SK-N-MC (cell line): Measurements from ENCODE around the gene MAGEA9.
"Not testable (repeated sequence)": the region's sequence is repeated elsewhere in the genome, so short reads cannot be mapped to it uniquely, and the experiment has no call there.

ENCODE experiments used
- DNase-seq: peaks from one replicate; pipeline ENCODE4 v3.0.0-alpha.2; 2011; ENCODE audit warnings: low read depth, low spot score
- H3K27ac ChIP-seq: fragments of 200-600 bp; sonication (generic); 2 replicates; pipeline ENCODE4 v1.5.1; 2016; ENCODE audit warnings: mixed run types
- H3K36me3 ChIP-seq: fragments of 200-600 bp; sonication (generic); 2 replicates; pipeline ENCODE4 v1.6.1; 2017; ENCODE audit warnings: antibody characterized with exemption, low read length, mixed read lengths; ENCODE audit not compliant: insufficient read depth
- H3K4me3 ChIP-seq: fragments of 200-600 bp; sonication (generic); 2 replicates; pipeline ENCODE4 v1.5.1; 2016
- H3K9ac ChIP-seq: fragments of 200-600 bp; sonication (generic); 2 replicates; pipeline ENCODE4 v1.8.0; 2017; ENCODE audit warnings: mixed run types, mixed read lengths; ENCODE audit not compliant: insufficient read length
- H3K9me3 ChIP-seq: fragments of 200-600 bp; sonication (generic); 2 replicates; pipeline ENCODE4 v1.6.1; 2017; ENCODE audit warnings: low read depth, mild to moderate bottlenecking, antibody characterized with exemption, low read length, moderate library complexity, mixed read lengths
- EZH2 ChIP-seq: fragments of 200-600 bp; sonication (generic); IDR thresholded peaks from one replicate; pipeline ENCODE4 v1.6.1; 2017; ENCODE audit warnings: antibody characterized with exemption
- FOXP2 ChIP-seq: optimal IDR thresholded peaks from 2 replicates; pipeline ENCODE3; 2011; ENCODE audit warnings: mild to moderate bottlenecking, moderate library complexity; ENCODE audit not compliant: insufficient read depth; ENCODE audit errors: extremely low read length, control extremely low read depth
- POLR2AphosphoS5 ChIP-seq: IDR thresholded peaks from 2 replicates; pipeline ENCODE4 v1.6.1; 2012; ENCODE audit warnings: mild to moderate bottlenecking, low read depth, low read length, borderline replicate concordance

MAGEA9 gene

GRCh38 chrX:149781727-149782126 is at the start of gene MAGEA9:
Gene MAGEA9 (plus strand): TSS chrX:149781930. CDS start chrX:149786211, 4,281 bp downstream.
- not testable (repeated sequence) for H3K9me3 ChIP-seq, H3K4me3 ChIP-seq, DNase-seq, H3K9ac ChIP-seq, H3K27ac ChIP-seq, H3K36me3 ChIP-seq

DNA sequence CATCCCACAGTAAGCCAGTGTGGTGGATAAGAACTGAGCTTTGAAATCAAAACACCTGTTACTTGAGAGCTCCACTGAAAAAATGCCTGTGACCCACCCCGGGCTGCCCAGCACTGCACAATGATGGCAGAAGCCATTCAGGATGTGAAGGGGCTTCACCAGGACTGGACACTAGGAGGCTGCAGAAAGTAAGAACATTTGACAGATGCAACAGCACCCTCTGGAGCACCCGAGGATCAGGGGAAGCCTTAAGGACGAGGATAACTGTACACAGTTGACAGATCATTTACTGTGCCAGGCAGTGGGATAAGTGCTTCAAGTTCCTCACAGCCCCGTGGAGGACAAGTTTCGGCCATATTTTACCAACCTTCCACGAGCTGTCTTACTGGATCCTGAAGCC is 39.5 kb upstream of the MAGEA9 start:
- H3K27ac ChIP-seq, DNase-seq, H3K9ac ChIP-seq, H3K9me3 ChIP-seq, H3K4me3 ChIP-seq, H3K36me3 ChIP-seq: not testable (repeated sequence)

DNA sequence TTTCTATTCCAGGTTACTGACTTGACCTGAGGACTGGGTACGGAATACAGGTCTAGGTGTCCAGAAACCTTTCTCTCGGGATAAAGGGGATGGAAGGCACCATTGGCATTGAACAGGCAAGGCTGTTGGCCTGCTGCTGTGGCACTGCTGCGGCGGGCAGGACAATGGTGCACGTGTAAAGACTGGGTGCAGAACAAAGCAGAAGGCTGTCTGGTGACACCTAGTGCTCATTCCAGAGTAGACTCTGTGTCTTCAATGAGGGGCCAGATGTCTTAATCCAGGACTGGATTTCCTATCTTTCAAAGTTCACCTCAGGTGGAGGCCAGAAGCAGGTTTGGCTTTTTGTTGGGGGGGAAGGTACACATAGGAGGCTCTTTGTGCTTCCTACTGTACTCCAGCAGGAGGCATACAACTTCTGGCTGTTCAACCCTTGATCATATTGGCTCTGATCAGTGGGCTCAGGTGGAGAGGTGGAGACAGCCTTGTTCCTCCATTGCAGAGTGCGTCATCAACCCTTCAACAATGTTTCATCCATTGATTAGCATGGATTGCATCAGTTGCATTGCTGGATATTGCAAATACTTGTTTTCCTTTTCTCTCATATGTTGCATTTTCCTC is 35.2 kb upstream of the MAGEA9 start:
- H3K9ac ChIP-seq, H3K4me3 ChIP-seq, DNase-seq, H3K27ac ChIP-seq, H3K36me3 ChIP-seq, H3K9me3 ChIP-seq: not testable (repeated sequence)

- H3K27ac ChIP-seq, result no peak overlapping the region
- no peaks in the 10 kb centered on the region for H3K9me3 ChIP-seq
- TF ChIP-seq FOXP2 (no peak), POLR2AphosphoS5 (no peak), EZH2 (no peak)
- H3K9ac ChIP-seq, result no peak overlapping the region
- H3K4me3 ChIP-seq, result no peak overlapping the region
- no peaks in the 10 kb centered on the region for H3K36me3 ChIP-seq
- DNase-seq, result no peak
Observed at GRCh38 chrX:149757206-149758067, 24.3 kb upstream of the MAGEA9 start.

- Histone ChIP-seq H3K27ac (no peak overlapping the region), H3K4me3 (no peak overlapping the region), H3K9me3 (no peaks in the 10 kb centered on the region), H3K36me3 (no peaks in the 10 kb centered on the region), H3K9ac (no peak overlapping the region)
- TF ChIP-seq POLR2AphosphoS5, result no peak
- no peak for TF ChIP-seq FOXP2
- TF ChIP-seq EZH2, result no peak
- DNase-seq, result no peak
Observed at GRCh38 chrX:149758068-149758714, 23.5 kb upstream of the MAGEA9 start.

- not testable (repeated sequence) for H3K4me3 ChIP-seq, H3K9me3 ChIP-seq, H3K27ac ChIP-seq, H3K36me3 ChIP-seq, H3K9ac ChIP-seq, DNase-seq
Observed at GRCh38 chrX:149758715-149759078, 23.0 kb upstream of the MAGEA9 start.

DNA sequence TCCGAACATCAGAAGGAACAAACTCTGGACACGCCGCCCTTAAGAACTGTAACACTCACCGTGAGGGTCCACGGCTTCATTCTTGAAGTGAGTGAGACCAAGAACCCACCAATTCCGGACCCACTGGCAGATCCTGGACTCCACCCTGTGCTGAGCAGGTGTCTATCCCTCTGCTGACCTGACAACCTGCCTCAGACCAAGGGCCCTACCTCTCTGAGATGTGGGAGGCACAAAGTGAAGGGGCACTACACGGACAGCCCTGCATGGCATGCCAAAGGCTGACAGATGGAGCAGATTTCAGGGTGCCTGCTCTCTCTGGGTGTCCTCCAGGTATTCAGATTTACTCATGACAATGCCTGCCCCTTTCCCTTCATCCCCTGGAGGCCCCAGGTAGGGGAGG is 21.9 kb upstream of the MAGEA9 start:
- Histone ChIP-seq H3K4me3 (no peak overlapping the region), H3K36me3 (no peaks in the 10 kb centered on the region), H3K27ac (no peak overlapping the region), H3K9ac (no peak overlapping the region), H3K9me3 (no peaks in the 10 kb centered on the region)
- no peak for TF ChIP-seq FOXP2
- no peak for TF ChIP-seq POLR2AphosphoS5
- no peak for TF ChIP-seq EZH2
- no peak for DNase-seq

GRCh38 chrX:149760965-149761364 is 20.8 kb upstream of the MAGEA9 start:
- Histone ChIP-seq H3K36me3 (no peaks in the 10 kb centered on the region), H3K9me3 (no peaks in the 10 kb centered on the region), H3K9ac (no peak overlapping the region), H3K27ac (no peak overlapping the region), H3K4me3 (no peak overlapping the region)
- DNase-seq, result no peak
- TF ChIP-seq FOXP2 (no peak), POLR2AphosphoS5 (no peak), EZH2 (no peak)

DNA sequence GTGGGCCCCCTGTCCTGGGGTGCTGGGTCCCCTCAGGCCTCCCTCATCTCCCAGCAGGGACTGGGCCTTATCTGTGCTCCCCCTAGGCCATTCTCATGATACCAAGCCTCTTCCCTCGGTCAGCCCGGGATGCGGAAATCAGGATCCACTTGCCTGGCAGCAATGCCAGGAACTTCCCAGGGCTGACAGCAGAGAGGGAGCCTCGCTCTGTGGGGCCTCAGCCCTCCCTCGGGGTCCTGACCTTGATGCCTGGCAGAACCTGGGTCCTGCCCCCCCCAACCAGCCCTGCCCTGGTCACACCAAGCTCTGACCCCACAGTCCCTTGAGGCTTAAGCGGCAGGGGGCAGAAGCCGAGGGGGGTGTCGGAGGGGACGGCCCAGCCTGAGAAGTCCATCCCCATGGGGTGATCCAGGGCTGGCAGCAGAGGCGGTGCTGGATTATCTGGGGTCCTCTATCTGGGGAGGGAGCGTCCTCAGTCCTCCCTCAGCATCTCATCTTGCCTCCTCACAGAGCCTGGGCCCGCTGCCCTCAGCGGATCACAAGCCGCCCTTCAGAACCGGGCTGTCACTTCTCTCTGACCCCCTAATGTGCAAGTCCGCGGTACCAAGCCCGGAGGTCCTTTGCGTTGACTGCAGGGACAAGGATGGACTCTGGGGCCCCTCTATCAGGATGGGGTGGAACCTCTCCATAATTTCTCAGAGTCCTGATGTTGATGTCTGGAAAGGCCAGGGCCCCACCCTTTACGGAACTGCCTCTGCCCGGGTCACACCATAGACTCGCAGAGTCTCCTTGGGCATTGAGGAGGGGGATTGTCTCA is 19.7 kb upstream of the MAGEA9 start:
- H3K9ac ChIP-seq, H3K27ac ChIP-seq, H3K4me3 ChIP-seq, H3K9me3 ChIP-seq, H3K36me3 ChIP-seq, DNase-seq: not testable (repeated sequence)
